ENCODE results near the gene MOG. TPM values are rescaled to one million over a fixed set of nuclear protein-coding genes. Genes with fewer than 3 reads are reported as not detected.

The MOG gene
- total RNA-seq, 1 experiment from 2014 or later, result 0.55 TPM

GRCh38 chr6:29652198-29652584 lies 4.7 kb upstream of the MOG start (continued):
- TF ChIP-seq MAX (CRISPR knock-in tag; IDR thresholded peaks at IDR 0.05) (no peak), MYBL2 (CRISPR knock-in tag; IDR thresholded peaks at IDR 0.05) (no peak), ZNF263 (CRISPR knock-in tag; IDR thresholded peaks at IDR 0.05; ENCODE audit: low read depth) (no peak)

GRCh38 chr6:29653452-29654038 lies 3.3 kb upstream of the MOG start:
- no peak for ATAC-seq
- peaks cover 66% of the 10 kb centered on the region for H3K4me1 Mint-ChIP-seq
- ChIA-PET POLR2A (interaction anchor here (0.9 to 1.4 kb wide), 4 partner anchors 8 to 49 kb away, joined by 3 to 6 read pairs (median 3); partner anchors contain the start of gene GABBR1), CTCF (interaction anchor here (0.6 to 12.0 kb wide), 51 partner anchors 7 to 474 kb away, joined by 3 to 531 read pairs (median 4); partner anchors contain the start of genes GABBR1, MOG and ZFP57)
- H3K4me3 Mint-ChIP-seq, result no peak overlapping the region
- no peaks in the 10 kb centered on the region for H3K9me3 Mint-ChIP-seq
- H3K27me3 Mint-ChIP-seq (ENCODE audit: low read depth), result no peaks in the 10 kb centered on the region
- H3K27ac Mint-ChIP-seq, result no peak overlapping the region
- DNase-seq (ENCODE audit: low spot score), result no peak
- peak; percentile 72 for TF ChIP-seq CTCF (IDR thresholded peaks at IDR 0.05)
- no peak for TF ChIP-seq ZMAT4 (CRISPR knock-in tag; IDR thresholded peaks at IDR 0.05)
- no peaks in the 10 kb centered on the region for H3K36me3 Mint-ChIP-seq

GRCh38 chr6:29655658-29656057 lies 1.2 kb upstream of the MOG start:
- no peaks in the 10 kb centered on the region for H3K27me3 Mint-ChIP-seq (ENCODE audit: low read depth)
- H3K4me3 Mint-ChIP-seq, result no peak overlapping the region
- H3K4me1 Mint-ChIP-seq, result peaks cover 57% of the 10 kb centered on the region
- CTCF ChIA-PET, result interaction anchor here (0.6 to 12.0 kb wide), 5 partner anchors 11 to 39 kb away, joined by 3 to 531 read pairs (median 107); partner anchors contain the start of gene ZFP57
- H3K27ac Mint-ChIP-seq, result no peak overlapping the region
- no peaks in the 10 kb centered on the region for H3K9me3 Mint-ChIP-seq
- POLR2A ChIA-PET, result no interaction called here
- TF ChIP-seq CTCF (IDR thresholded peaks at IDR 0.05) (no peak), IRF2 (CRISPR knock-in tag; IDR thresholded peaks at IDR 0.05; ENCODE audit: borderline replicate concordance, low read depth) (no peak), CREM (CRISPR knock-in tag; IDR thresholded peaks at IDR 0.05) (no peak), ATF6 (CRISPR knock-in tag; IDR thresholded peaks at IDR 0.05) (no peak), SMAD4 (CRISPR knock-in tag; IDR thresholded peaks at IDR 0.05) (no peak), TEAD4 (CRISPR knock-in tag; IDR thresholded peaks at IDR 0.05) (no peak), ZBTB21 (CRISPR knock-in tag; IDR thresholded peaks at IDR 0.05; ENCODE audit: borderline replicate concordance) (no peak), GABPB1 (CRISPR knock-in tag; IDR thresholded peaks at IDR 0.05) (no peak)
- no peaks in the 10 kb centered on the region for H3K36me3 Mint-ChIP-seq
- DNase-seq (ENCODE audit: low spot score) (no peak), ATAC-seq (no peak)

GRCh38 chr6:29656157-29656556 lies 735 bp upstream of the MOG start:
- no peak overlapping the region for H3K4me3 Mint-ChIP-seq
- ChIA-PET CTCF (interaction anchor here (4.1 to 12.0 kb wide), 3 partner anchors 5 to 39 kb away, joined by 107 to 531 read pairs (median 192); no protein-coding TSS in a partner anchor), POLR2A (no interaction called here)
- peaks cover 62% of the 10 kb centered on the region for H3K4me1 Mint-ChIP-seq
- no peak for DNase-seq (ENCODE audit: low spot score)
- ATAC-seq, result no peak
- no peaks in the 10 kb centered on the region for H3K36me3 Mint-ChIP-seq
- H3K9me3 Mint-ChIP-seq, result no peaks in the 10 kb centered on the region
- no peaks in the 10 kb centered on the region for H3K27me3 Mint-ChIP-seq (ENCODE audit: low read depth)
- peak overlapping the region; percentile 57; the same call in 1 of the 2 replicates for H3K27ac Mint-ChIP-seq
- TF ChIP-seq AR (CRISPR knock-in tag; IDR thresholded peaks at IDR 0.05), result no peak
- TF ChIP-seq PREB (CRISPR knock-in tag; IDR thresholded peaks at IDR 0.05; ENCODE audit: borderline replicate concordance), result no peak
- TF ChIP-seq ETV6 (CRISPR knock-in tag; IDR thresholded peaks at IDR 0.05), result no peak
- TF ChIP-seq SOX15 (CRISPR knock-in tag; IDR thresholded peaks at IDR 0.05), result no peak
- TF ChIP-seq ZBTB21 (CRISPR knock-in tag; IDR thresholded peaks at IDR 0.05; ENCODE audit: borderline replicate concordance), result no peak
